Stimulated activated CD8-positive, alpha-beta memory T cell treated with anti-CD3 and anti-CD28 coated beads, Interleukin-15, amount 100 ng/mL, for 1 hour (primary cell): ENCODE results near the gene PAPLN.

Experiments used
- DNase-seq: peaks from one replicate; pipeline ENCODE4 v3.0.0-alpha.2; 2020; ENCODE audit warnings: low read depth

The PAPLN gene

GRCh38 chr14:73261075-73261474, 23.8 kb downstream of the PAPLN start:
- no peak for DNase-seq

DNA sequence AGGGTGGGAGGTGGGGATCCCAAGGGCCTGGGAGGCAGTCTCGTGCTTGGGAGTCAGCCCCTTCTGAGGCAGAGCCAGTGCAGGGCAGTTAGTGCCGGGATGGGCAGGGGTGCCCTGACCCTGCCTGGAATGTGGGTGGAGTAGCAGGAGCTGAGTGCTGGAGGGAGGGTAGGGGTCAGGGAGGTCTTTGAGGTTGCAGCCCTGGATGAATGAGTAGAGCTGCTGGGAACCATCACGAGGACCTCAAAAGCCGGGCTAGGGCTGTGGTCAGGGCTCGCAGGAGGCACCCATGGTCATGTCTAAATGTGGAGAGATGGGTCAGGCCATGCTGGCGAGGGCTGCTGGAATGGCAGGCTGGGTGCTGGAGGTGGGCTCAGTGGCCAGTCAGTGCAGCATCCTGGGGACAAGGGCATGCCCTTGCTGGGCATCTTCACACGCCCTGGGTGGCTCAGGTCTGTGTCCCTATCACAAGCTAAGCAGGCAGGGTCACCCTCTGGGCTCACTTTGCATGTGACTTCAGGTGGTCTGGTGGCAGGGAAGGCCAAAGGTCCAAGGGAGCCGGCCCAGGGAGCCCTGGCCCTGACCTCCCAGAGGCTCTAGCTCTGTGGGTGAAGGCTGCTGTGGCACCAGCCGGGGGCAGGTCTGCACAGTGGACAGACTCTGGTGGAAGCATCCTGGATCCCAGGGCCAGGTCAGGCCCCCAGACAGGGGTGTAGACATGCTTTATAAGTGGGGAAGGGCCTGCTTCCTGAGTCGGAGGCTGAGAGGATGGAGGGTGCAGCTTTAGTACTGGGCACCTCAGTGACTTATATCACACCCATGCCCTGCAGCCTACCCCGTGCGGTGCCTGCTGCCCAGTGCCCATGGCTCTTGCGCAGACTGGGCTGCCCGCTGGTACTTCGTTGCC, 24.5 kb downstream of the PAPLN start:
- no peak for DNase-seq

DNA sequence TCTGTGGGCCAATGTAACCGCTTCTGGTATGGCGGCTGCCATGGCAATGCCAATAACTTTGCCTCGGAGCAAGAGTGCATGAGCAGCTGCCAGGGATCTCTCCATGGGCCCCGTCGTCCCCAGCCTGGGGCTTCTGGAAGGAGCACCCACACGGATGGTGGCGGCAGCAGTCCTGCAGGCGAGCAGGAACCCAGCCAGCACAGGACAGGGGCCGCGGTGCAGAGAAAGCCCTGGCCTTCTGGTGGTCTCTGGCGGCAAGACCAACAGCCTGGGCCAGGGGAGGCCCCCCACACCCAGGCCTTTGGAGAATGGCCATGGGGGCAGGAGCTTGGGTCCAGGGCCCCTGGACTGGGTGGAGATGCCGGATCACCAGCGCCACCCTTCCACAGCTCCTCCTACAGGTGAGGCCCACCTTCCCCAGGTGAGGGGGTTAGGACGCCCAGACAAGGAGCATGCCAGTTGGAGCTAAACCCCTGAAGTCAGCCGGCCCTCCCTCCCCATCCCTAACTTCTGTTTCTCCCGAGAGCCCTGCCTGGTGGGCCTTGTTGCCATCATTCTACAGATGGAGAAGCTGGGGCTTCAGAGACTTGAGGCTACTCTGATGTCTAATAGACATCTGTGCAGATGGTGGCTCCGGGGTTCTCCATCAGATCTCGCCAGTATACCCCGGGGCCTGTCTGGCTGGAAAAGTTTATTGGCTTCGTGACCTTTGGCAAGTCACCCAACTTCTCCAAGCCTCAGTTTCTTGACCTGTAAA, 25.3 kb downstream of the PAPLN start:
- no peak for DNase-seq

DNA sequence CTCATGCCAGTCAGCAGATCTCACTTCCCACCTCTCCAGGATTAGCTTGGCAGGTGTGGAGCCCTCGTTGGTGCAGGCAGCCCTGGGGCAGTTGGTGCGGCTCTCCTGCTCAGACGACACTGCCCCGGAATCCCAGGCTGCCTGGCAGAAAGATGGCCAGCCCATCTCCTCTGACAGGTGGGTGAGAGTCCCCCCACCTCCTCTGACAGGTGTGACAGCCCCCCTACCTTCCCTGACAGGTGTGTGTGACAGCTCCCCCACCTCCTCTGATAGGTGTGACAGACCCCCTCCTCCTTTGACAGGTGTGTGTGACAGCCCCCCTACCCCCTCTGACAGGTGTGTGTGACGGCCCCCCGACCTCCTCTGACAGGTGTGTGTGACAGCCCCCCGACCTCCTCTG, 26.3 kb downstream of the PAPLN start:
- no peak for DNase-seq

DNA sequence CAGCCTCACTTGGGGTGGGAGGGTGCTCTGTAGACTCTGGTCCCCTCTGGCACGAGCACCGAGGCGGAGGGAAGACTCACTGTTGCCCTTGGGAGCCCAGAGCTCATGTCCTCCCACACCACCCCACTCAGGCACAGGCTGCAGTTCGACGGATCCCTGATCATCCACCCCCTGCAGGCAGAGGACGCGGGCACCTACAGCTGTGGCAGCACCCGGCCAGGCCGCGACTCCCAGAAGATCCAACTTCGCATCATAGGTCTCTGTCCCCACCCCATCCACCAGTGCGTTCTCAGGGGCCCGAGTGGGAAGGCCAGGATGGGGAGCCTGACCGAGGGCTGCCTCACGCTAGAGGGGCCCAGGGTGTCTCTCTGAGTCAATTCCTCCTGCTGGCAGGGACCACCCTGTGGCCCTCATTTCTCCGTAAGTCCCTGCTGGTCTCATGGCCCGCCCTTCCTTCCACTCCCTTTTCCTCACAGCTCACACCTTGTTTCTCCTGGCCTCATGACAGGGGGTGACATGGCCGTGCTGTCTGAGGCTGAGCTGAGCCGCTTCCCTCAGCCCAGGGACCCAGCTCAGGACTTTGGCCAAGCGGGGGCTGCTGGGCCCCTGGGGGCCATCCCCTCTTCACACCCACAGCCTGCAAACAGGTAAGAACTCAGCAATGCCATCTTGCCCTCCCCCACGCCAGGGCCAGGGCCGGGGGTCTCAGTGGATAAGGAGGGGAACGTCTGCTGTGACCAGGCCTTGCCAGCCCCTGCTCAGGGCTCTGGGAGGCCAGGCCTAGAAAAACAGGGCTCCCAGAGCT, 27.0 kb downstream of the PAPLN start:
- no peak for DNase-seq

DNA sequence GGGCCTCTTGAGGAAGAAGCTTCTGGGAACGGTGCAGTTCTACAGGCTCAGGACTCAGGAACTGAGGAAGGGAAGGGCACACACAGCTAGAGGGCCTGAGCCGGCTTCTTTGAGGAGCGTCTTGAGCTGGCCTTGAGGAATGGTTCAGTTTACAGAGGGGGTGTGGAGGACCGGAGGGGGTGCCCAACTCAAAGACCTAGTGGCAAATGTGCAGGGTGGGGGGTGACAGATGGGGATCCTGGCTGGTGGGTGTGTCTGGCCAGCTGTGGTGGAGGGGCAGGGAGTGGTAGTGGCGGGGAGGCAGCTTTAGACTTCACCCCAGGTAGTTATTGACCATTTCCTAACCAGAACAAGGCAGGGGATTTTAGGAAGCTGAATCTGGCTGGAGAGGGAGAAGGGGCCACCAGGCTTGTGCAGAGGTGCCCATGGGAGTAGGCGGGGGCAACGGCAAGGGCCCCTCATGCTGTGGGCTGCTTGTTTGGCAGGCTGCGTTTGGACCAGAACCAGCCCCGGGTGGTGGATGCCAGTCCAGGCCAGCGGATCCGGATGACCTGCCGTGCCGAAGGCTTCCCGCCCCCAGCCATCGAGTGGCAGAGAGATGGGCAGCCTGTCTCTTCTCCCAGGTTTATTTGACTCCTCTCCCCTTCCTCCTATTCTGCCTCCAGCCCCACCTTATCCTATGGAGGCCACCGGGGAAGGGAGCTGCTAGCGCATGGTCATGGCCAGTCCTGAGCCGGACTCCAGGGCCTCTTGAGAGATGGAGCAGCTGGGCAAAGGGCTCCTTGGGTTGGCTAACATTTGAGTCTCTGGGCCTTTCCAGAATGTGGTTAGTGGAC, 27.8 kb downstream of the PAPLN start:
- DNase-seq, result no peak

GRCh38 chr14:73265721-73266046, 28.4 kb downstream of the PAPLN start:
- no peak for DNase-seq

- DNase-seq, result no peak
These were observed 29.0 kb downstream of the PAPLN start for GRCh38 chr14:73266317-73266716.

DNA sequence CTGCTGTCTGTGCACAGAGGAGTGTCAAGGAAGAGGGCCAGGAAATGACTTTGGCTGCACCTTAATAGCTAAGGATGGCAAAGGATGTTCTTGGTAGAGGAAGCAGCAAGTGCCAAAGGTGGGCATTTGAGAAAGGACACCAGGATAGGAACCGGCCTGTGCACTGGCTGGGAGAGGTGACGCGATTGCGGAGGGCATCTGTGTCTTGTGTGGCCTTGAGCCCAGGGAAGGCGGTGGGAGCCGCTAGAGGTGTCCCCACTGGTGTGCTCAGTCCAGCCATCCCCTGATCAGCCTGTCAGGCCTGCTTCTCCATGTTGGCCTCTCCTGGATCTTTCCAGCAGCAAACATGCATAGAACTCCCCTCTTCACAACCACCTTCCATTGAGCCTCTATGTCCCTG, 30.2 kb downstream of the PAPLN start:
- DNase-seq, result no peak

DNA sequence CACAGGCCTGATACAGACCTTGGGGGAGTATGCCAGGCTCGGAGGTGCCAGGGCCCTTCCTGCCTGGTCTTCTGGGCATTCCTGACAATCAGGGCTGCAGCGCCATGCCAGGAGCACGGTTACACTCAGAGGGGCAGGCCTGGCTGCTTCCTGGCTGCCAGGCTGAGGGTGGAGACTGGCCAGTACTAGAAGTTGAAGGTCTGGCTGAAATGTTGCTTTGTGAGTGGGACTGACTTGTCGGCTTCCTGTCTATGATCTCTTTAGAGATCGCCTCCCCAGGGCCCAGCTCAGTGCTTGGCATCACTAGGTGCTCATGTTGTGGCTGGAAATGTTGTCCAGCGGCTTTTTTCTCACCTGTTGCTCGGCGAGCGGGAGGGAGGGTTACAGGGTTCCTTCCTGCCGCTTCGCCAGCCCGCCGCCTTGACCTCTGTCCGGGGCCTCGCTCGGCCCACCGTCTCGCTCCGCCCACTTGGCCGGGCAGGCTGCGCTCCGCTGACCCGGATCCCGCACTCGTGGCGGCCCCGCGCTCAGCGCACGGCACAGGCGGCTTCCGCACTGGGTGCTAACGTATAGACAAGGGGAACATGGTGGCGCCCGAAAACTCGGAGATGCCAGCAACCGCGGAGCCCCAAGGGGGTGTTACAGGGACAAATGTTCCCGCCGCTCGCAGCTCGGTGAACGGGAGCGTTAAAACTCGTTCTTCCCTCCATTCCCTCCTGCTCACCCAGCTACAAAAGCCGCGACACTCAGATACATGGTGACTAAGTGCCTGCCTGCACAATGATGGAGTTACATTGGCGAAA, 32.6 kb downstream of the PAPLN start:
- no peak for DNase-seq

DNA sequence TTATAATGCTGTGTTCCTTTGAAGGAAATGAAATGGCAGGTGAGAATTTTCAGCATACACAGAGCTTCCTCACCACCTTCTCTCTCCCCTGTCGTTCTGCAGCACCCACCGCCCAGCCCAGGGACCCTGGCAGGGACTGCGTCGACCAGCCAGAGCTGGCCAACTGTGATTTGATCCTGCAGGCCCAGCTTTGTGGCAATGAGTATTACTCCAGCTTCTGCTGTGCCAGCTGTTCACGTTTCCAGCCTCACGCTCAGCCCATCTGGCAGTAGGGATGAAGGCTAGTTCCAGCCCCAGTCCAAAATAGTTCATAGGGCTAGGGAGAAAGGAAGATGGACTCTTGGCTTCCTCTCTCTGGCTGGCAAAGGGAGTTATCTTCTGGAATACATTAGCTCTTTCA, 35.1 kb downstream of the PAPLN start:
- DNase-seq, result no peak

GRCh38 chr14:73273799-73274198, 36.5 kb downstream of the PAPLN start:
- DNase-seq, result no peak

DNA sequence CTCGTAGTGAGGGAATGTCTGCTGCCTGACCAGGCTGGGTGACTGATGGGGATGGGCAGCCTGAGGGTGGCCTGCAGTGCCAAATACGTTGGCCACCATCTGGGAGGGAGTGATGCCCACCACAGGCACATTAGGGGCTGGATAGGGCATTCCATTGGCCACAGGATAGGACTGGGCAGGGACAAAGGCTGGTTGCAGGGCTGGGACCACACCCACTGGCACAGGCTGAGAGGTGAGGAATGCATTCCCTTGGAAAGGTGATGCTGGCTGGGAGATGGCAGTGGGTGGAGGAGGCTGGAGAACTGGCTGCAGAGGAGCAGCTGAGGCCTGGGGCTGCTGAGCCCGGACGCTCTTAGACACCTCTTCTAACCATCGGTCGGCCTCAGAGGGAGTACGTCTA, 39.5 kb downstream of the PAPLN start:
- no peak for DNase-seq

- DNase-seq, result no peak
These were observed 40.1 kb downstream of the PAPLN start for GRCh38 chr14:73277376-73277775.

GRCh38 chr14:73280903-73281302, 43.6 kb downstream of the PAPLN start:
- DNase-seq, result no peak

DNA sequence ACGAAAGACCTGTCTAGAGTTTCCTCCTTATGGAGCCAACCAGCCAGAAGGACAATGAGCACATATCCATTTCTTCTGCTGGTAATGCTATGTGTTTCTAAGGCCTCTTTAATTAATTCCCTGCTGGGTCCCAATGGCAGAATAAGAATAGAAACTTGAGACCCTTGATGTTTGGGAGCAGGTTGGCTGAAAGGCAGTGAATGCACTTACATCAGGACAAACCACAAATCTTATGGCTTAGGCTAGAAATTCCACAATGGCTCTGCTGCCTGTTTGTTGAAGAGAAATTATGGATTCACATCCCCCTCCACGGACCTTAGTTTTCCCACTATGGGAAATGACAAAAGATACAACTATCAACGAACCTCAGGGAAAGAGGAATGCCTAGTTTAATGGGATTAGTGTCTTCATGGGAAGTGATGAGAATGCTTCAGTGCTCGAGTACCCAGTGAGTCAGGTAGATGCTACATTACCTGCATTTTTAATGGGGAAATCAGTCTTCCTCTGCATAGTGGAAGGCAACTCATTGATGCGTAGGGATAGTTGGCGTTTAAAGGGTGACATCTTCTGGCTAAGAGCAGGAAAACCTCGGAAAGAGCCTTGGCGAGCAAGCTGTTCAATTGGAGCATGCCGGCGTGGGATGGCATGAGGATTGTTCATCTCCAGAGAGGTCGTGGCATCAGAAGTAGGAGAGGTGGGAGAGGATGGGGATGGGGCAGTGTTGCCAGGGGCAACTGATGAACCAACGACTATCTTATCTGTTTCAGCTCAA, 46.5 kb downstream of the PAPLN start:
- DNase-seq, result no peak

GRCh38 chr14:73285979-73286378, 48.7 kb downstream of the PAPLN start:
- DNase-seq, result no peak

- DNase-seq, result no peak
These were observed 49.3 kb downstream of the PAPLN start for GRCh38 chr14:73286598-73286997.

- no peak for DNase-seq
These were observed 49.8 kb downstream of the PAPLN start for GRCh38 chr14:73287071-73287470.

DNA sequence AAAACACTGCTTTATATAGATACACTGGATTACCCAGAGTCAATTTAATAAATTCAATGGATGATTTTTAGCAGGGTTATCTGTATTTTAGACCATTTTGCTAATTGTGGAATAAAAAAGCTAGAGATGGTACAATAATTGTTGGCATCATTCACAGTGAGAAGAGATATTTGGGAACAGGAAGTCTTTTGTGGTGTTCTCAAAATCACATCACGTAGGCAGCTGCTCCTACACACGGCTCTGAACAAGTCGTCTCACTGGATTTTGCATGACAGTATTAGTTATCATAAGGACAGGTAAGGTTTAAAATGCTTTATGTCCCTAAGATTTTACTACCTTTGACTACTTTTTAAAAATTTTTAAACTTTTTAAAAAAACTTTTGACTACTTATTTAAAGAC, 52.0 kb downstream of the PAPLN start:
- DNase-seq, result no peak
